A673 (cell line): ENCODE results near the gene TXNDC5. TPM values are rescaled to one million over a fixed set of nuclear protein-coding genes. Genes with fewer than 3 reads are reported as not detected.
"Not testable (repeated sequence)": the region's sequence is repeated elsewhere in the genome, so short reads cannot be mapped to it uniquely, and the experiment has no call there.

Experiments
- BruUV-seq: library from RNA; stranded (reverse); fragments of 400-500 nt; replicated peaks from 2 replicates; lab custom pipeline; 2021; lab: Mats Ljungman, UMichigan
- CTCF ChIA-PET: fragments of 300-600 bp; sonication (Branson Sonifier 250); formaldehyde crosslinking; loops from one replicate; lab custom pipeline; 2022; ENCODE audit warnings: antibody characterized with exemption; lab: Charles Lee
- POLR2A ChIA-PET: fragments of 300-600 bp; sonication (Branson Sonifier 250); formaldehyde crosslinking; loops from one replicate; lab custom pipeline; 2022; ENCODE audit warnings: antibody characterized with exemption; ENCODE audit not compliant: low non-redundant PET; lab: Charles Lee
- DNase-seq: peaks from one replicate; pipeline ENCODE4 v3.0.0-alpha.2; 2015; ENCODE audit warnings: low spot score
- H3K27ac ChIP-seq: fragments of 200-600 bp; sonication (generic); 2 replicates; pipeline ENCODE4 v1.5.1; 2016; ENCODE audit warnings: mixed run types, low read depth, mild to moderate bottlenecking, mixed read lengths, antibody characterized with exemption, low read length; ENCODE audit not compliant: poor library complexity, severe bottlenecking
- H3K27me3 ChIP-seq: fragments of 200-600 bp; sonication (generic); replicated peaks from 2 replicates; pipeline ENCODE4 v1.6.1; 2017; ENCODE audit warnings: mixed run types, low read depth, mild to moderate bottlenecking, mixed read lengths, antibody characterized with exemption, low read length; ENCODE audit not compliant: insufficient read depth, poor library complexity
- H3K36me3 ChIP-seq: fragments of 200-600 bp; sonication (generic); 2 replicates; pipeline ENCODE4 v1.6.1; 2016; ENCODE audit warnings: mixed run types, mild to moderate bottlenecking, mixed read lengths, antibody characterized with exemption, low read length; ENCODE audit not compliant: insufficient read depth, poor library complexity, severe bottlenecking
- H3K4me1 ChIP-seq: fragments of 200-600 bp; sonication (generic); 2 replicates; pipeline ENCODE4 v1.6.1; 2017; ENCODE audit warnings: mixed run types, mild to moderate bottlenecking, mixed read lengths, antibody characterized with exemption, low read length; ENCODE audit not compliant: insufficient read depth, poor library complexity, severe bottlenecking
- H3K4me3 ChIP-seq: fragments of 200-600 bp; sonication (generic); 2 replicates; pipeline ENCODE4 v1.5.1; 2016; ENCODE audit warnings: low read depth, mixed run types, mild to moderate bottlenecking, mixed read lengths, low read length; ENCODE audit not compliant: poor library complexity, severe bottlenecking
- H3K9me3 ChIP-seq: fragments of 200-600 bp; sonication (generic); 2 replicates; pipeline ENCODE4 v1.6.1; 2016; ENCODE audit warnings: mixed run types, low read depth, mild to moderate bottlenecking, mixed read lengths, antibody characterized with exemption, low read length; ENCODE audit not compliant: poor library complexity, severe bottlenecking
- EZH2 ChIP-seq: fragments of 200-600 bp; sonication (generic); IDR thresholded peaks from 2 replicates; pipeline ENCODE4 v1.6.1; 2017; ENCODE audit warnings: borderline replicate concordance, low read depth, mild to moderate bottlenecking, mixed read lengths, antibody characterized with exemption, low read length; ENCODE audit not compliant: poor library complexity, severe bottlenecking
- intact Hi-C: fragments of 100-400 bp; cut with micrococcal nuclease; formaldehyde crosslinking; loops from one replicate; pipeline ENCODE4 v1.10.0; 2022; ENCODE audit not compliant: unreplicated experiment
- total RNA-seq: library from RNA; stranded (reverse); gene quantifications from 2 replicates; pipeline ENCODE4 v1.2.3, GENCODE V29; 2021
- TF ChIP-seq, protein P1 (sequence below): fragments of 300-800, 200-600 bp; sonication (generic); conservative IDR thresholded peaks from 2 replicates; pipeline ENCODE4 v1.5.1; 2017; ENCODE audit warnings: low read depth, mild to moderate bottlenecking, antibody characterized with exemption, low read length, moderate library complexity, mixed read lengths

TXNDC5 gene
- total RNA-seq, 1 experiment from 2014 or later = 134 TPM

DNA sequence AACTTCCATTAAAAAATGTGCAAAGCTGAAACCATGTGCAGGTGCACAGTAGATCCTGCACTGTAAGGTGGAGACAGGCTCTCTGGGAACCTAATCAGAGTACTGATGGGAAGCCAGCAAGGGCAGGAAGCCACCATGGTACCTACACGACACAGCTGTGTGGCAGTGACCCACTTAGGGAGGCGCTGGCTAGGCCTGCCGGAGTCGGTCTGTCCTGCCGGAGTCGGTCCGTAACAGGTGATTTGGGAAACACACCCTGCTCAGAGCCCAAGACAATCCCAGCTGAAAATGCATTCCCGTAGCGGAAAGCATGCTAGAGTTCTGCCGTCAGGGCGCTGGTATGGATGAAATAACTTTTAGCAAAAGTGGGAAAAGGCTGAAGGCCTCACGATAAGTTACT is 17.2 kb downstream of the TXNDC5 start:
- Histone ChIP-seq H3K4me1 (no peaks in the 10 kb centered on the region), H3K36me3 (peaks cover 89% of the 10 kb centered on the region), H3K9me3 (no peaks in the 10 kb centered on the region), H3K27me3 (no peaks in the 10 kb centered on the region), H3K4me3 (no peak overlapping the region), H3K27ac (no peak overlapping the region)
- CTCF ChIA-PET = no interaction called here
- TF ChIP-seq EZH2 = no peak
- TF ChIP-seq, protein P1, sequence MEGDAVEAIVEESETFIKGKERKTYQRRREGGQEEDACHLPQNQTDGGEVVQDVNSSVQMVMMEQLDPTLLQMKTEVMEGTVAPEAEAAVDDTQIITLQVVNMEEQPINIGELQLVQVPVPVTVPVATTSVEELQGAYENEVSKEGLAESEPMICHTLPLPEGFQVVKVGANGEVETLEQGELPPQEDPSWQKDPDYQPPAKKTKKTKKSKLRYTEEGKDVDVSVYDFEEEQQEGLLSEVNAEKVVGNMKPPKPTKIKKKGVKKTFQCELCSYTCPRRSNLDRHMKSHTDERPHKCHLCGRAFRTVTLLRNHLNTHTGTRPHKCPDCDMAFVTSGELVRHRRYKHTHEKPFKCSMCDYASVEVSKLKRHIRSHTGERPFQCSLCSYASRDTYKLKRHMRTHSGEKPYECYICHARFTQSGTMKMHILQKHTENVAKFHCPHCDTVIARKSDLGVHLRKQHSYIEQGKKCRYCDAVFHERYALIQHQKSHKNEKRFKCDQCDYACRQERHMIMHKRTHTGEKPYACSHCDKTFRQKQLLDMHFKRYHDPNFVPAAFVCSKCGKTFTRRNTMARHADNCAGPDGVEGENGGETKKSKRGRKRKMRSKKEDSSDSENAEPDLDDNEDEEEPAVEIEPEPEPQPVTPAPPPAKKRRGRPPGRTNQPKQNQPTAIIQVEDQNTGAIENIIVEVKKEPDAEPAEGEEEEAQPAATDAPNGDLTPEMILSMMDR = no peak
- POLR2A ChIA-PET = no interaction called here
- no peak for DNase-seq
- intact Hi-C loops = loop anchor here (10.0 kb wide), 1 partner anchor 169 kb away; the partner anchor contains the start of gene BMP6
- BruUV-seq = no TSS peak

DNA sequence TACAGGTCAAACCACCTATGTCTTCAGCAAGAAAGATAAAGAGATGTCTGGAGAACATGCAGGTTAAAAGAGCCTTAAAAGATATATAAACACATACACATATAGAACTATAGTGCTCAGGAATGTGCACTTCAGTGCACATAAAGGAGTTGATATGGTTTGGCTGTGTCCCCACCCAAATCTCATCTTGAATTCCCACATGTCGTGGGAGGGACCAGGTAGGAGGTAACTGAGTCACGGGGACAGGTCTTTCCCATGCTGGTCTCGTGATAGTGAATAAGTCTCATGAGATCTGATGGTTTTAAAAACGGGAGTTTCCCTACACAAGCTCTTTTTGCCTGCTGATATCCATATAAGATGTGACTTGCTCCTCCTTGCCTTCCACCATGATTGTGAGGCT is 18.2 kb downstream of the TXNDC5 start:
- H3K9me3 ChIP-seq, DNase-seq, H3K4me3 ChIP-seq, BruUV-seq, H3K27me3 ChIP-seq, POLR2A ChIA-PET, CTCF ChIA-PET, H3K4me1 ChIP-seq, H3K27ac ChIP-seq: not testable (repeated sequence)
- H3K36me3 ChIP-seq = peaks cover 88% of the 10 kb centered on the region
- intact Hi-C loops = loop anchor here (10.0 kb wide), 1 partner anchor 168 kb away; the partner anchor contains the start of gene BMP6

DNA sequence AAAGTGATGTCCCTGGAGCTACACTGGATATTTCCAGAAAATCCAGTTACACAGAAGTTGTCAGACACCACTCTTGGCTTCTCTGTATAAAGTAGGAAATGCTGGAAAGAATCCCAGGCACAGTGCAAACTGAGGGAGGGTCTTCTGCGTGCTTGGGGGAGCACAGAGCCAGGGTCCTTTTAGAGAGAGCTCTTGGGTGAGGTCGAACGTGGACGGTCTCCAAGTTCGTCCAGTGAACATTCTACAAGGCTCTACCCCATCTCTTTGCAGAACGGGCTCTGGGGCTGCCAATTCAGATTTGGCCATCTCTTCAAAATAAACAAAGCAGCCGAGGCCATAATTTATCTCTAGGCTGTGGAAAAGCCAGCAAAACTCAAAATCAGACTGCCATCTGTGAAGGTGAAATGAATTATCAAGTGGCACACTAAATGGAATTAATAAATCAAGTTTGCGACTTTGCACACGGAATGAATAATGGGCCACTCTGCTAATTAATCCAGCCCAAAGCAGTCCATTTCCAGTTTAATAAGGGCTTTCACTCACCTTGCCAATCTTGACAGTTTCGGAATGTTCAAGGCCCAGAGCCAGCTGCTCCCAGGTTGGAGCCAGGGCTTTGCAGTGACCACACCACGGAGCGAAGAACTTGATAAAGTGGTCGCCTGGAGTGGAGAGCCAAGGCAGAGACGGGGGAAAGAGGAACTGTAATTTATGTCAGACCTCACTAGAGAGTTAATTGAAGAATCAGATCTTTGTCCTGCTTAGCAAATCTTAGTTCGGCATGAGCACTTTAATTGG is 19.3 kb downstream of the TXNDC5 start:
- no TSS peak for BruUV-seq
- TF ChIP-seq, protein P1 = no peak
- no peak for TF ChIP-seq EZH2
- Histone ChIP-seq H3K36me3 (peaks cover 87% of the 10 kb centered on the region), H3K4me3 (no peak overlapping the region), H3K9me3 (no peaks in the 10 kb centered on the region), H3K27me3 (no peaks in the 10 kb centered on the region), H3K27ac (no peak overlapping the region), H3K4me1 (no peaks in the 10 kb centered on the region)
- ChIA-PET CTCF (no interaction called here), POLR2A (no interaction called here)
- intact Hi-C loops = loop anchor here (10.0 kb wide), 1 partner anchor 166 kb away; the partner anchor contains the start of gene BMP6
- no peak for DNase-seq
